GM21576 (cell line): ENCODE data around the gene EIF5AL1.
"Not testable (repeated sequence)": the region's sequence is repeated elsewhere in the genome, so short reads cannot be mapped to it uniquely, and the experiment has no call there.

Source experiments
- ATAC-seq: cut with Tn5 transposase; IDR thresholded peaks from one replicate; pipeline ENCODE4 v1.9.1; 2021; ENCODE audit warnings: mild to moderate bottlenecking, moderate library complexity; ENCODE audit not compliant: unreplicated experiment

Gene EIF5AL1

GRCh38 chr10:79555354-79556309 lies 43.3 kb downstream of the EIF5AL1 start:
- no peak for ATAC-seq

GRCh38 chr10:79556961-79557360 lies 44.6 kb downstream of the EIF5AL1 start:
- not testable (repeated sequence) for ATAC-seq

- ATAC-seq, result no peak
Measured at GRCh38 chr10:79559726-79560125, 47.4 kb downstream of the EIF5AL1 start.

DNA sequence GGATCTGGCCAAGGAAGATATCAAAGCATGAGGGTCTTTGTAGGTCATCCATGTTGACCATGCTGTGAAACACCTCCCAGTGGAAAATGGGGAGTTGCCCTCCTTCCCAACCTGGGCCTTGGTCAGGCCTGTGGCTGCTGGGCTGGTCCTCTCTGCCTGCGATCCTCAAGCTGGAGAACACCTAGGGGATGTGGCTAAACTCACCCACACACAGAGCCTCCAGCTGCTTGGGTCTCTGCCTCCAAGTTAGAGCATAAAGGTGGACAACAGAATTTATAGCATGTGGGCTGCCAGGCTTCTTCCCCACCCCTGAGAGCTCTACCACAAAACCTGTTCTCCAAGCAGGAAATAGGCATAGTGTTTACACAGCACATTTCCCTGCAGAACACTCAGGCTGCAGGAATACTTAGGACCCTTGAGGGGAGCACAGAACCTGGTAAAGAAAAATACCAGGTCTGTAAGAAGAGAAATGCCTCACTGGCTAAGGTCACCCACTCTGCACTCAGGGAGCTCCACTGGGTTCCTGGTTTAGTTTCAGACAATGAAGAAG lies 47.9 kb downstream of the EIF5AL1 start, which contains the start of gene SFTPA2:
Gene SFTPA2 (minus strand): TSS at position 248 of the 550 bp plus-strand sequence. CDS start 924 bp downstream, outside the sequence.
- no peak for ATAC-seq

DNA sequence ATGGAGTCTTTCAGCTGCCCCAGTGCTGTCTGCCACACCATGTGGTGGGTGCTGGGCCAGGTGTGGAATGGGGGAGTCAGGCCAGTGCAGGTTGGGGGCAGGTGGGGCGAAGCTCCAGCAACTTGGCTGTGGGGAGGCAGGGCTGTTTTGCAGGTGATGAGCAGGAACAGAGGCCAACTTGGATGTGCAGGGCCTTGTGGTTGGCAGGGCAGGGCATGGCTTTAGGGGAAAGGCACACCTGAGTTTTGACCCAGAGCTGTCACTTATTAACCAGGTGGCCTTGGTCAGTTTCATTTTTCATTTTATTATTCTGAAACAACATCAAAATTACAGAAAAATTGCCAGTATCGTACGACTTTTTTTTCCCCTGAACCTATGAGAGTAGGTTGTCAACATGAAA lies 48.9 kb downstream of the EIF5AL1 start:
- ATAC-seq, result no peak

DNA sequence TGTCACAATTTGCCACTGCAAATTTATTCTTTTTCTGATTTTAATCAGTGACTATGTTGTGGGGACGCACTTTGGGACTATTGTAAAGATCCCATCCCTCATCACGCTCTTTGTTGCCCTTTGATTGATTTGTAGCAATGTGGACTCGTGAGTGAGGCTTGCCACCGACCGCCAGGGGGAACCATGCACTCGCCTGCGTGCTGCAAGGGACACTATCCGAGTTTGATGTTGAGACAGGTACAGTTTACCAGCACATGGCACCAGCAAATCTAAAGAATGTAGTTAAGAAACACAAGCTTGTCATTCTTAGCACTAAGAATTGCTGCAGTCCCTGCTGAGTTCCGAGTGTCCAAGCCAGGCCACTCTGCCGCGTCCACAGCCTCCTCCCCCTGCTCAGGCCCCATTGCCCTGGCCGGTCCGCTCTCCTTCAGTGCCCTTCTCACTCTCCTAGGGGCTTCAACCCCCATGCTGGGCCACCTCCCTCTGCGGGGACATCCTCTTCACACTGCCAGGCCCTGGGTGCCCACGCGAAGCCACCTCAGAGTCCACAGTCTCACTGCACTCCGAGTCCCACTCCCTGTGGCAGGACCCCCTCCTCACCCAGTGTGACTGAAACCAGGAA lies 49.9 kb downstream of the EIF5AL1 start:
- peak; percentile 66 for ATAC-seq

DNA sequence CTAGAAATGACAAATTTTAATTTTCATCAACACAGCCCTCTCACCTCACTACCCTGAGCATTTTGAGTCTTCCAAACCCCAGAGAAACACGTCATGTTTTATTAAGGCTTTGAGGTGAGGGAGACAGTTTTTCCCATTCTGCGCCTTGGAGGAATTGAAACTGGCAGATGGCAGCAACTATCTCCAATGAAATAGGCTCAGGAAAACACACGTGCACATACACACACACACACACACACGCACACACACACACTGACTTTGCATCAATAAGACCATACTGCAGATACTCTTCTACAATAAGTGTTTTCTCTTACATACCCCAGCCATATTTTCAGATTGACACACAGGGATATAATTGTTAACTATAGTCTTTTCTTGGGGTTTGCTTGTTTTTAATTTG lies 51.1 kb downstream of the EIF5AL1 start:
- no peak for ATAC-seq
